GM03348 (cell line): ENCODE measurements around the gene PCDHA8.
A peak's percentile ranks its signal among the peaks of the same experiment; 100 is the strongest.
"Not testable (repeated sequence)": the region's sequence is repeated elsewhere in the genome, so short reads cannot be mapped to it uniquely, and the experiment has no call there.

ENCODE experiments used
- DNase-seq: peaks from one replicate; pipeline ENCODE4 v3.0.0; 2012; ENCODE audit warnings: low spot score

Gene PCDHA8

GRCh38 chr5:140827704-140828361 lies 13.2 kb upstream of the PCDHA8 start, which contains the start of gene PCDHA6:
Gene PCDHA6 (plus strand): TSS chr5:140827960. CDS start chr5:140828092, 132 bp downstream.
- no peak for DNase-seq

GRCh38 chr5:140828362-140828737 lies 12.6 kb upstream of the PCDHA8 start:
- peak; percentile 24 for DNase-seq

GRCh38 chr5:140829511-140830501 lies 11.2 kb upstream of the PCDHA8 start:
- not testable (repeated sequence) for DNase-seq

- no peak for DNase-seq
Measured at GRCh38 chr5:140833993-140834392, 7.0 kb upstream of the PCDHA8 start, which contains the start of gene PCDHA7. Gene PCDHA7 (plus strand): TSS chr5:140834269. CDS start chr5:140834384, 115 bp downstream.

- not testable (repeated sequence) for DNase-seq
Measured at GRCh38 chr5:140834439-140835008, 6.5 kb upstream of the PCDHA8 start.

- no peak for DNase-seq
Measured at GRCh38 chr5:140835622-140836510, 5.1 kb upstream of the PCDHA8 start.

GRCh38 chr5:140842798-140843733 lies 2.1 kb downstream of the PCDHA8 start:
- DNase-seq = no peak

- DNase-seq = not testable (repeated sequence)
Measured at GRCh38 chr5:140848139-140849102, 7.4 kb downstream of the PCDHA8 start, which contains the start of gene PCDHA9. Gene PCDHA9 (plus strand): TSS chr5:140848382. CDS start chr5:140848496, 114 bp downstream.

- DNase-seq = not testable (repeated sequence)
Measured at GRCh38 chr5:140849831-140850634, 9.0 kb downstream of the PCDHA8 start.

- DNase-seq = no peak
Measured at GRCh38 chr5:140855772-140856674, 15.0 kb downstream of the PCDHA8 start, which contains the start of gene PCDHA10. Gene PCDHA10 (plus strand): TSS chr5:140855897. CDS start chr5:140856049, 152 bp downstream.

- no peak for DNase-seq
Measured at GRCh38 chr5:140857177-140857986, 16.4 kb downstream of the PCDHA8 start.

GRCh38 chr5:140857987-140858240 lies 16.9 kb downstream of the PCDHA8 start:
- DNase-seq = no peak

GRCh38 chr5:140862441-140863295 lies 21.7 kb downstream of the PCDHA8 start:
- no peak for DNase-seq

GRCh38 chr5:140868721-140869554 lies 28.0 kb downstream of the PCDHA8 start, which contains the start of gene PCDHA11:
Gene PCDHA11 (plus strand): TSS chr5:140868957. CDS start chr5:140869104, 147 bp downstream.
- no peak for DNase-seq
